DOHH2 (cell line): Measurements from ENCODE around the gene HIBCH.

Source experiments
- H3F3A ChIP-seq: fragments of 200-600 bp; sonication (generic), shearing (Covaris generic); 2 replicates; pipeline ENCODE4 v1.6.0; 2016; ENCODE audit warnings: antibody characterized with exemption, mild to moderate bottlenecking; ENCODE audit not compliant: control insufficient read depth, insufficient read depth
- H3K27ac ChIP-seq: fragments of 200-600 bp; sonication (generic); 2 replicates; pipeline ENCODE4 v1.5.1; 2014; ENCODE audit warnings: low read depth, mild to moderate bottlenecking, low read length, moderate library complexity
- H3K27me3 ChIP-seq: fragments of 200-600 bp; sonication (generic); 2 replicates; pipeline ENCODE4 v1.6.1; 2014; ENCODE audit warnings: mild to moderate bottlenecking, low read length, mixed read lengths; ENCODE audit not compliant: control insufficient read depth
- H3K36me3 ChIP-seq: fragments of 200-600 bp; sonication (generic); 2 replicates; pipeline ENCODE4 v1.6.1; 2014; ENCODE audit warnings: mild to moderate bottlenecking, low read length, moderate library complexity, mixed read lengths; ENCODE audit not compliant: control insufficient read depth
- H3K4me1 ChIP-seq: fragments of 200-600 bp; sonication (generic); 2 replicates; pipeline ENCODE4 v1.6.1; 2014; ENCODE audit warnings: mild to moderate bottlenecking, low read length, mixed read lengths; ENCODE audit not compliant: control insufficient read depth
- H3K4me2 ChIP-seq: fragments of 200-600 bp; sonication (generic); 2 replicates; pipeline ENCODE4 v1.6.0; 2014; ENCODE audit warnings: mild to moderate bottlenecking, low read length, moderate library complexity
- H3K4me3 ChIP-seq: fragments of 200-600 bp; sonication (generic); 2 replicates; pipeline ENCODE4 v1.5.1; 2014; ENCODE audit warnings: mild to moderate bottlenecking, low read length, mixed read lengths
- H3K79me2 ChIP-seq: fragments of 200-600 bp; sonication (generic); 2 replicates; pipeline ENCODE4 v1.6.1; 2014; ENCODE audit warnings: mild to moderate bottlenecking, low read length, mixed read lengths; ENCODE audit not compliant: control insufficient read depth
- H3K9me2 ChIP-seq: fragments of 200-600 bp; sonication (generic); replicated peaks from 2 replicates; pipeline ENCODE4 v1.6.1; 2014; ENCODE audit warnings: mild to moderate bottlenecking, low read length, mixed read lengths; ENCODE audit not compliant: control insufficient read depth
- H3K9me3 ChIP-seq: fragments of 200-600 bp; sonication (generic); 2 replicates; pipeline ENCODE4 v1.6.1; 2014; ENCODE audit warnings: antibody characterized with exemption, low read length, mixed read lengths; ENCODE audit not compliant: control insufficient read depth, insufficient read depth
- H4K20me1 ChIP-seq: fragments of 200-600 bp; sonication (generic); 2 replicates; pipeline ENCODE4 v1.6.0; 2014; ENCODE audit warnings: low read depth, mild to moderate bottlenecking, antibody characterized with exemption, low read length, moderate library complexity; ENCODE audit not compliant: control insufficient read depth, insufficient read depth
- CTCF ChIP-seq: fragments of 200-600 bp; sonication (generic); IDR thresholded peaks from one replicate; pipeline ENCODE4 v1.5.1; 2014; ENCODE audit warnings: antibody characterized with exemption, mild to moderate bottlenecking, low read depth, low read length; ENCODE audit not compliant: poor library complexity, severe bottlenecking
- EZH2phosphoT487 ChIP-seq: fragments of 200-600 bp; sonication (generic); IDR thresholded peaks from 2 replicates; pipeline ENCODE4 v1.6.1; 2017; ENCODE audit warnings: borderline replicate concordance, mild to moderate bottlenecking, antibody characterized with exemption, low read length, moderate library complexity, mixed read lengths

HIBCH gene

GRCh38 chr2:190327867-190328572, 8.4 kb upstream of the HIBCH start:
- Histone ChIP-seq H3K36me3 (no peaks in the 10 kb centered on the region), H3K27me3 (0 out of 2 replicates have a peak, but pooled peaks cover 4% of the 10 kb centered on the region), H3K27ac (no peak overlapping the region), H4K20me1 (no peaks in the 10 kb centered on the region), H3K9me3 (no peaks in the 10 kb centered on the region), H3K9me2 (no peaks in the 10 kb centered on the region), H3K4me3 (no peak overlapping the region), H3K4me1 (no peaks in the 10 kb centered on the region), H3K79me2 (no peaks in the 10 kb centered on the region), H3F3A (no peaks in the 10 kb centered on the region), H3K4me2 (no peak overlapping the region)
- TF ChIP-seq CTCF (no peak), EZH2phosphoT487 (no peak)

- no peak overlapping the region for H3K4me2 ChIP-seq
- H3K79me2 ChIP-seq: no peaks in the 10 kb centered on the region
- no peaks in the 10 kb centered on the region for H3F3A ChIP-seq
- H3K4me1 ChIP-seq: peaks cover 8% of the 10 kb centered on the region
- no peak for TF ChIP-seq EZH2phosphoT487
- TF ChIP-seq CTCF: no peak
- no peaks in the 10 kb centered on the region for H4K20me1 ChIP-seq
- no peak overlapping the region for H3K27ac ChIP-seq
- 0 out of 2 replicates have a peak, but pooled peaks cover 4% of the 10 kb centered on the region for H3K27me3 ChIP-seq
- no peaks in the 10 kb centered on the region for H3K36me3 ChIP-seq
- H3K9me2 ChIP-seq: no peaks in the 10 kb centered on the region
- H3K4me3 ChIP-seq: no peak overlapping the region
- H3K9me3 ChIP-seq: no peaks in the 10 kb centered on the region
Observed at GRCh38 chr2:190325588-190325987, 6.0 kb upstream of the HIBCH start.

- peaks cover 13% of the 10 kb centered on the region for H3F3A ChIP-seq
- no peak for TF ChIP-seq CTCF
- TF ChIP-seq EZH2phosphoT487: no peak
- no peaks in the 10 kb centered on the region for H3K9me3 ChIP-seq
- H4K20me1 ChIP-seq: no peaks in the 10 kb centered on the region
- peaks cover 15% of the 10 kb centered on the region for H3K79me2 ChIP-seq
- H3K27me3 ChIP-seq: 0 out of 2 replicates have a peak, but pooled peaks cover 4% of the 10 kb centered on the region
- no peak overlapping the region for H3K4me3 ChIP-seq
- no peak overlapping the region for H3K27ac ChIP-seq
- H3K9me2 ChIP-seq: no peaks in the 10 kb centered on the region
- H3K4me1 ChIP-seq: peaks cover 23% of the 10 kb centered on the region
- H3K36me3 ChIP-seq: no peaks in the 10 kb centered on the region; the same call in 1 of the 2 replicates
- no peak overlapping the region for H3K4me2 ChIP-seq
Observed at GRCh38 chr2:190323406-190323805, 3.8 kb upstream of the HIBCH start.
